PC-3 (cell line): ENCODE data around the gene MAP3K5. TPM values are rescaled to one million over a fixed set of nuclear protein-coding genes. Genes with fewer than 3 reads are reported as not detected.

Experiments
- ATAC-seq: fragments of 200-7000 bp; cut with Tn5 transposase; 2 replicates; pipeline ENCODE4 v1.9.1; 2020; ENCODE audit warnings: mild to moderate bottlenecking, moderate library complexity
- BruUV-seq: library from RNA; stranded (reverse); fragments of 400-500 nt; replicated peaks from 2 replicates; lab custom pipeline; 2021; lab: Mats Ljungman, UMichigan
- CTCF ChIA-PET: fragments of 300-600 bp; sonication (Branson Sonifier 250); formaldehyde crosslinking; loops from one replicate; lab custom pipeline; 2022; ENCODE audit warnings: antibody characterized with exemption; lab: Charles Lee
- POLR2A ChIA-PET: fragments of 300-600 bp; sonication (Branson Sonifier 250); formaldehyde crosslinking; loops from one replicate; lab custom pipeline; 2022; ENCODE audit warnings: antibody characterized with exemption; ENCODE audit not compliant: unreplicated experiment; lab: Charles Lee
- DNase-seq: peaks from one replicate; pipeline ENCODE4 v3.0.0-alpha.2; 2015
- H2AFZ ChIP-seq: fragments of 300-600 bp; sonication (generic); 2 replicates; pipeline ENCODE4 v1.6.0; 2016; ENCODE audit warnings: antibody characterized with exemption, low read length
- H3F3A ChIP-seq: fragments of 300-600 bp; sonication (generic); one replicate; pipeline ENCODE4 v1.6.0; 2017; ENCODE audit warnings: antibody characterized with exemption, low read length, control low read depth, mild to moderate bottlenecking; ENCODE audit not compliant: unreplicated experiment
- H3K27ac ChIP-seq: fragments of 300-600 bp; sonication (generic); 2 replicates; pipeline ENCODE4 v1.5.1; 2016; ENCODE audit warnings: mild to moderate bottlenecking, low read length
- H3K27me3 ChIP-seq: fragments of 300-600 bp; sonication (generic); 2 replicates; pipeline ENCODE4 v1.6.1; 2016; ENCODE audit warnings: low read length, mixed read lengths
- H3K36me3 ChIP-seq: fragments of 300-600 bp; sonication (generic); 2 replicates; pipeline ENCODE4 v1.6.1; 2016; ENCODE audit warnings: low read depth, mixed run types, low read length, mixed read lengths
- H3K4me1 ChIP-seq: fragments of 300-600 bp; sonication (generic); 2 replicates; pipeline ENCODE4 v1.5.1; 2016; ENCODE audit warnings: low read length; ENCODE audit not compliant: insufficient read depth
- H3K4me2 ChIP-seq: fragments of 300-600 bp; sonication (generic); 2 replicates; pipeline ENCODE4 v1.6.0; 2016; ENCODE audit warnings: low read length
- H3K4me3 ChIP-seq: fragments of 300-600 bp; sonication (generic); 2 replicates; pipeline ENCODE4 v1.5.1; 2016; ENCODE audit warnings: mild to moderate bottlenecking, low read length, mixed read lengths
- H3K79me2 ChIP-seq: fragments of 300-600 bp; sonication (generic); 2 replicates; pipeline ENCODE4 v1.6.1; 2017; ENCODE audit warnings: low read length, mixed read lengths
- H3K9ac ChIP-seq: fragments of 300-600 bp; sonication (generic); 2 replicates; pipeline ENCODE4 v1.6.0; 2016; ENCODE audit warnings: mild to moderate bottlenecking, low read length
- H3K9me2 ChIP-seq: fragments of 300-600 bp; sonication (generic); replicated peaks from 2 replicates; pipeline ENCODE4 v1.6.1; 2016; ENCODE audit warnings: mixed run types, low read length, mixed read lengths
- H3K9me3 ChIP-seq: fragments of 300-600 bp; sonication (generic); 2 replicates; pipeline ENCODE4 v1.6.1; 2016; ENCODE audit warnings: low read length, mixed read lengths
- H4K20me1 ChIP-seq: fragments of 300-600 bp; sonication (generic); 2 replicates; pipeline ENCODE4 v1.6.1; 2016; ENCODE audit warnings: low read length, mixed read lengths
- CTCF ChIP-seq: fragments of 300-600 bp; sonication (generic); conservative IDR thresholded peaks from 2 replicates; pipeline ENCODE4 v1.5.1; 2017; ENCODE audit warnings: antibody characterized with exemption, low read depth, mild to moderate bottlenecking, low read length
- EZH2 ChIP-seq: fragments of 300-600 bp; sonication (generic); IDR thresholded peaks from one replicate; pipeline ENCODE4 v1.6.1; 2017; ENCODE audit warnings: antibody characterized with exemption, mild to moderate bottlenecking, low read length; ENCODE audit not compliant: unreplicated experiment
- EZH2phosphoT487 ChIP-seq: fragments of 300-600 bp; sonication (generic); IDR thresholded peaks from 2 replicates; pipeline ENCODE4 v1.6.1; 2018; ENCODE audit warnings: mild to moderate bottlenecking, antibody characterized with exemption, low read length, borderline replicate concordance
- intact Hi-C: fragments of 100-400 bp; cut with micrococcal nuclease; formaldehyde crosslinking; loops from 2 replicates; pipeline ENCODE4 v1.9.0; 2023
- total RNA-seq: library from RNA; depleted of rRNA; stranded (reverse); fragments of >200 nt; gene quantifications from 2 replicates; pipeline ENCODE4 v1.2.3, GENCODE V29; 2014

The MAP3K5 gene
- total RNA-seq, 1 experiment from 2014 or later, result 4.3 TPM

- H3K27ac ChIP-seq, result no peak overlapping the region
- CTCF ChIA-PET, result no interaction called here
Measured at GRCh38 chr6:136772685-136773472, 19.4 kb downstream of the MAP3K5 start.

GRCh38 chr6:136771306-136771705 is 21.0 kb downstream of the MAP3K5 start:
- ChIA-PET CTCF (no interaction called here), POLR2A (interaction anchor here (0.5 kb wide), 1 partner anchor 106 kb away, joined by 3 read pairs; no protein-coding TSS in a partner anchor)
- ATAC-seq (no peak), DNase-seq (no peak)
- no peak for TF ChIP-seq EZH2
- no peak for TF ChIP-seq EZH2phosphoT487
- no peak for TF ChIP-seq CTCF
- BruUV-seq, result no TSS peak
- H3K79me2 ChIP-seq, result no peaks in the 10 kb centered on the region
- no peak overlapping the region for H3K4me2 ChIP-seq
- no peaks in the 10 kb centered on the region for H4K20me1 ChIP-seq
- no peaks in the 10 kb centered on the region for H3K36me3 ChIP-seq
- intact Hi-C loops, result no loop called here
- H3K9me2 ChIP-seq, result no peaks in the 10 kb centered on the region
- H3K4me3 ChIP-seq, result no peak overlapping the region
- peaks cover 10% of the 10 kb centered on the region for H3K4me1 ChIP-seq
- H3F3A ChIP-seq, result no peaks in the 10 kb centered on the region
- H3K9me3 ChIP-seq, result no peaks in the 10 kb centered on the region
- H3K27me3 ChIP-seq, result no peaks in the 10 kb centered on the region
- no peak overlapping the region for H3K27ac ChIP-seq
- no peak overlapping the region for H3K9ac ChIP-seq
- no peak overlapping the region for H2AFZ ChIP-seq

More at GRCh38 chr6:136772685-136773472, 19.4 kb downstream of the MAP3K5 start:
- no peaks in the 10 kb centered on the region for H3K9me2 ChIP-seq
- no peaks in the 10 kb centered on the region for H3K36me3 ChIP-seq
- H3F3A ChIP-seq, result no peaks in the 10 kb centered on the region
- H3K79me2 ChIP-seq, result no peaks in the 10 kb centered on the region
- POLR2A ChIA-PET, result no interaction called here
- H3K4me2 ChIP-seq, result no peak overlapping the region
- intact Hi-C loops, result no loop called here
- BruUV-seq, result no TSS peak
- H3K4me3 ChIP-seq, result no peak overlapping the region
- TF ChIP-seq CTCF (no peak), EZH2 (no peak), EZH2phosphoT487 (no peak)
- peaks cover 10% of the 10 kb centered on the region for H3K4me1 ChIP-seq
- no peak overlapping the region for H2AFZ ChIP-seq
- DNase-seq, result no peak
- H3K9ac ChIP-seq, result no peak overlapping the region
- H3K9me3 ChIP-seq, result no peaks in the 10 kb centered on the region
- H3K27me3 ChIP-seq, result no peaks in the 10 kb centered on the region
- no peaks in the 10 kb centered on the region for H4K20me1 ChIP-seq
- no peak for ATAC-seq

GRCh38 chr6:136769759-136770158 is 22.5 kb downstream of the MAP3K5 start:
- H3K9me3 ChIP-seq, result no peaks in the 10 kb centered on the region
- H3K79me2 ChIP-seq, result no peaks in the 10 kb centered on the region
- no peak overlapping the region for H2AFZ ChIP-seq
- H3K36me3 ChIP-seq, result no peaks in the 10 kb centered on the region
- H3K9ac ChIP-seq, result no peak overlapping the region
- no peak overlapping the region for H3K27ac ChIP-seq
- no peaks in the 10 kb centered on the region for H3F3A ChIP-seq
- no peak overlapping the region for H3K4me2 ChIP-seq
- ChIA-PET POLR2A (no interaction called here), CTCF (no interaction called here)
- TF ChIP-seq EZH2phosphoT487 (no peak), CTCF (no peak), EZH2 (no peak)
- peaks cover 5% of the 10 kb centered on the region; the same call in 1 of the 2 replicates for H3K4me1 ChIP-seq
- intact Hi-C loops, result no loop called here
- no peaks in the 10 kb centered on the region for H4K20me1 ChIP-seq
- DNase-seq (no peak), ATAC-seq (no peak)
- no peak overlapping the region for H3K4me3 ChIP-seq
- H3K27me3 ChIP-seq, result no peaks in the 10 kb centered on the region
- BruUV-seq, result no TSS peak
- no peaks in the 10 kb centered on the region for H3K9me2 ChIP-seq
